ENCODE results near the gene DYNLT1. TPM values are rescaled to one million over a fixed set of nuclear protein-coding genes. Genes with fewer than 3 reads are reported as not detected.
"Not testable (repeated sequence)": the region's sequence is repeated elsewhere in the genome, so short reads cannot be mapped to it uniquely, and the experiment has no call there.

Gene DYNLT1
- total RNA-seq, 1 donor from 2014 or later: 118 TPM

DNA sequence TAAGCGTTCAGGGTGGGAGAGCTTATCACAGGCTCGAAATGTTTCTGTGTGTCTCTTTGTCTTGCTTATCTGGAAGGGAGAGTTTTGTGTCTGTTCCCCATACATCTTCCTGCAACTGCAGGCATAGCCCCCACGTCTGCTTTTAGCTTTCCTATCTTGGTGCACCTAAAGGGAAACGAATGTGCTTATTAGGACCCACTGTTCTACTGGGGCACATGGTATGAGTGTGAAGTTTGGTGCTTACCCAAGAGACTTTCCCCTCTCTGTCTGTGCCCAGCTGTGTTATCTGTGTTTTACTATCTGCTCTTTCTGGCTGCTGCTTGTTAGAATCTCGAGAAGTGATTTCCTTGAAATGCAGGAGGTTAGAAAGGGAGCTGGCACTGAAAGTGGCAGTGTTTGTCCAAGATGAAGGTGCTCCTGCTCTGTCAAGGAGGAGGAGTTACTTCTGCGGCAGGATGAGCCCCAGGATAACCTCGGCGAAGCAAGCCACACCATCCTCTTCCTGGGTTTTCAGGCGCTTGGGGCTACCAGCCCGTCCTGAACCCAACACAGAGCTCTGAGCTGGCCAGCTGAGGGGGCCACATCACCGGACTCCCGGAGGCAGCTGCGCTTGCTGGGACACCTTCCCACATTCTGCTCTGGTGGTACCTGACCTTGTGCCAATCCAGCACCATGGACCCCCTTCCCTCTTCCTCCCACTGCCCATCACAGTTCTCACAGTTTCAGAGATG, 23.4 kb downstream of the DYNLT1 start:
- Mint-ChIP-seq H3K27me3 (ENCODE audit: low read depth) (no peaks in the 10 kb centered on the region), H3K36me3 (ENCODE audit: low read depth) (peaks cover 46% of the 10 kb centered on the region), H3K27ac (ENCODE audit: unreplicated experiment) (peak overlapping the region; percentile 31), H3K9me3 (peaks cover 8% of the 10 kb centered on the region), H3K4me1 (no peaks in the 10 kb centered on the region), H3K4me3 (no peak overlapping the region)
- no peak for DNase-seq (ENCODE audit: low read depth, low spot score)
- TF ChIP-seq, protein P1, sequence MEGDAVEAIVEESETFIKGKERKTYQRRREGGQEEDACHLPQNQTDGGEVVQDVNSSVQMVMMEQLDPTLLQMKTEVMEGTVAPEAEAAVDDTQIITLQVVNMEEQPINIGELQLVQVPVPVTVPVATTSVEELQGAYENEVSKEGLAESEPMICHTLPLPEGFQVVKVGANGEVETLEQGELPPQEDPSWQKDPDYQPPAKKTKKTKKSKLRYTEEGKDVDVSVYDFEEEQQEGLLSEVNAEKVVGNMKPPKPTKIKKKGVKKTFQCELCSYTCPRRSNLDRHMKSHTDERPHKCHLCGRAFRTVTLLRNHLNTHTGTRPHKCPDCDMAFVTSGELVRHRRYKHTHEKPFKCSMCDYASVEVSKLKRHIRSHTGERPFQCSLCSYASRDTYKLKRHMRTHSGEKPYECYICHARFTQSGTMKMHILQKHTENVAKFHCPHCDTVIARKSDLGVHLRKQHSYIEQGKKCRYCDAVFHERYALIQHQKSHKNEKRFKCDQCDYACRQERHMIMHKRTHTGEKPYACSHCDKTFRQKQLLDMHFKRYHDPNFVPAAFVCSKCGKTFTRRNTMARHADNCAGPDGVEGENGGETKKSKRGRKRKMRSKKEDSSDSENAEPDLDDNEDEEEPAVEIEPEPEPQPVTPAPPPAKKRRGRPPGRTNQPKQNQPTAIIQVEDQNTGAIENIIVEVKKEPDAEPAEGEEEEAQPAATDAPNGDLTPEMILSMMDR (conservative IDR thresholded peaks at IDR 0.05): no peak

DNA sequence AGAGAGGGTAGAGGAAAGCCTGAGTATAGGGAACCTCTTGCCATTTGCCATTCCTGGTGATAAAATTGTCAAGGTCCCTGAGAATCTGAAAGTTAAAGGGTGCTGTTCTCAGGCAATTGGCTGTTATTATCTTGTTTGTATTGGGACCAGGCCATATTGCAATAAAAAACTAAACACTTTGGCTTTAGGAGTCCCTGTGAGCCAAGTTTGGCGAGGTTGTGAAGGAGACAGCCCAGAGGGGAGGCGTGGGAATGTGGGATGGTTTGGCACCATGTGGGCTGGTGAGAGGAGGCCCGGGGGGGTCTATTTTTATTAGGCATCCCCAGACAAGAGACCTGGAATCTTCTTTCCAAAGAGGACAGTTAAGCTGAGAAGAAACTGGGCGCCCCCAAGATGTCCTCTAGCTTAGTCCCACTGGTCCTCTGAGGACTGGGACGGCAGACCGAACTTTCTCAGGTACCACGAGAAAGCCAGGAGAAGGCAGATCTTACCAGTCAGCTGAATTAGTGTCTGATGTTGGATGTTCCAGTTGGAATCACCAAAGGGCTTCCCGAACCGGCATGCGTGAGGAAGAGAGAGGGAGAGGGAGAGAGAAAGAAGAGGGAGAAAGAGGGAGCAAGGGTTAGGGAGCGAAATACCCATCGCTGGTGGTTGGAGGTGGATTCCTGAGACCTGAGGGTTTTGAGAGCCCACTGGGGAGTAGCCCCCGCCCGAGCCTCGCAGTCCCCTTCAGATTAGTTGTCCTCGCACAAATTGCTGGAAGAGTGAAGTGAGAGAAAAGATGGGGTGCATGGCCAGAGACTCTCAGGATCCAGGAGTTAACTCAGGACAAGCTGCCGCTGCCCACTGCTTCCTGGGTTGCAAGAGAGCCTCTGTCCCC, 24.4 kb downstream of the DYNLT1 start:
- TF ChIP-seq, protein P1 (conservative IDR thresholded peaks at IDR 0.05): no peak
- Mint-ChIP-seq H3K4me3 (no peak overlapping the region), H3K9me3 (peaks cover 8% of the 10 kb centered on the region), H3K4me1 (no peaks in the 10 kb centered on the region), H3K27ac (ENCODE audit: unreplicated experiment) (peak overlapping the region; percentile 92), H3K36me3 (ENCODE audit: low read depth) (peaks cover 51% of the 10 kb centered on the region), H3K27me3 (ENCODE audit: low read depth) (no peaks in the 10 kb centered on the region)
- no peak for DNase-seq (ENCODE audit: low read depth, low spot score)

DNA sequence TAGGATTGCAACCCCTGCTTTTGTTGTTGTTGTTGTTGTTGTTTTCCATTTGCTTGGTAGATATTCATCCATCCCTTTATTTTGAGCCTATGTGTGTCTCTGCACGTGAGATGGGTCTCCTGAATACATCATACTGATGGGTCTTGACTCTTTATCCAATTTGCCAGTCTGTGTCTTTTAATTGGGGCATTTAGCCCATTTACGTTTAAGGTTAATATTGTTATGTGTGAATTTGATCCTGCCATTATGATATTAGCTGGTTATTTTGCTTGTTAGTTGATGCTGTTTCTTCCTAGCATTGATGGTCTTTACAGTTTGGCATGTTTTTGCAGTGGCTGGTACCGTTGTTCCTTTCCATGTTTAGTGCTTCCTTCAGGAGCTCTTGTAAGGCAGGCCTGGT, 26.3 kb downstream of the DYNLT1 start:
- H3K36me3 Mint-ChIP-seq (ENCODE audit: low read depth): peaks cover 61% of the 10 kb centered on the region
- not testable (repeated sequence) for H3K27me3 Mint-ChIP-seq (ENCODE audit: low read depth); H3K4me3 Mint-ChIP-seq; DNase-seq (ENCODE audit: low read depth, low spot score); H3K27ac Mint-ChIP-seq (ENCODE audit: unreplicated experiment); H3K4me1 Mint-ChIP-seq
- peaks cover 12% of the 10 kb centered on the region for H3K9me3 Mint-ChIP-seq

DNA sequence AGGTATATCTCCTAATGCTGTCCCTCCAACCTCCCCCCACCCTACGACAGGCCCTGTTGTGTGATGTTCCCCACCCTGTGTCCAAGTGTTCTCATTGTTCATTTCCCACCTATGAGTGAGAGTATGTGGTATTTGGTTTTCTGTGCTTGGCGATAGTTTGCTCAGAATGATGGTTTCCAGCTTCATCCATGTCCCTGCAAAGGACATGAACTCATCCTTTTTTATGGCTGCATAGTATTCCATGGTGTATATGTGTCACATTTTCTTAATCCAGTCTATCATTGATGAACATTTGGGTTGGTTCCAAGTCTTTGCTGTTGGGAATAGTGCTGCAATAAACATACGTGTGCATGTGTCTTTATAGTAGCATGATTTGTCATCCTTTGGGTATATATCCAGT, 29.9 kb downstream of the DYNLT1 start:
- not testable (repeated sequence) for H3K4me3 Mint-ChIP-seq; H3K4me1 Mint-ChIP-seq; DNase-seq (ENCODE audit: low read depth, low spot score); H3K27me3 Mint-ChIP-seq (ENCODE audit: low read depth); H3K27ac Mint-ChIP-seq (ENCODE audit: unreplicated experiment)
- Mint-ChIP-seq H3K36me3 (ENCODE audit: low read depth) (peaks cover 52% of the 10 kb centered on the region), H3K9me3 (peaks cover 12% of the 10 kb centered on the region)

DNA sequence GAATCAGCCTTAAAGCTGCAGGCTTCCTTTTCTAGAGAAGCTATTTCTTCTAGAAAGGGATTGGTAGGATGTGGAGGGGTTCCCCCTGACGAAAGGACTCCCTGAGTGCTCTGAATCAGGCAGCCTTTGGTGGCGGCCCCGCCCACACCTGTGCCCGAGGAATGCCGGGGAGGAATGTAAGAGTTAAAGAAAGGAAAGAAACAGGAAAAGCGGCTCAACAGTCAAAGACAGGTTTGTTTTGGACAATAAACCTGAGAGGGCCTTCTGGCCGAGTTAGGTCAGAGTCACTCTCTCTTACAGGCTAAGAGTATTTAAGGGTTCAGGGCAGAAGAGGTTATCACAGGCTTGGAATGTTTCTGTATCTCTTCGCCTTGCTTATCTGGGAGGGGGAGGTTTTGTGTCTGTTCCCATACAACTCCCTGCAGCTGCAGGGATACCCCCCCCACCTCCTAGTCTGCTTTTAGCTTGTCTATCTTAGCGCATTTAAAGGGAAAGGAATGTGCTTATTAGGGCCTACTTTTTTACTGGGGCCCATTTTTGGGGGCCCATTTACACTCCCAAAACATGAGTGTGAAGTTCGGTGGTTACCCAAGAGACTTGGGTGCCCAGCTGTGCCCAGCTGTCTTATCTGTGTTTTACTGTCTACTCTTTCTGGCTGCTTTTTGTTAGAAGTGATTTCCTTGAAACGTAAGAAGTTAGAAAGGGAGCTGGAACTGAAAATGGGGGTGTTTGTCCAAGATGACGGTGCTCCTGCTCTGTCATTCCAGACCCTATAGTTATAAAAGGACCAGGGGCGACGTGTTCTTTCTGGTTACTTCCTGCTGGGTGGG, 32.8 kb downstream of the DYNLT1 start:
- Mint-ChIP-seq H3K9me3 (peaks cover 3% of the 10 kb centered on the region), H3K4me3 (no peak overlapping the region), H3K4me1 (no peaks in the 10 kb centered on the region), H3K27me3 (ENCODE audit: low read depth) (no peaks in the 10 kb centered on the region), H3K27ac (ENCODE audit: unreplicated experiment) (no peak overlapping the region), H3K36me3 (ENCODE audit: low read depth) (peaks cover 29% of the 10 kb centered on the region)
- DNase-seq (ENCODE audit: low read depth, low spot score): no peak
- TF ChIP-seq, protein P1 (conservative IDR thresholded peaks at IDR 0.05): no peak

DNA sequence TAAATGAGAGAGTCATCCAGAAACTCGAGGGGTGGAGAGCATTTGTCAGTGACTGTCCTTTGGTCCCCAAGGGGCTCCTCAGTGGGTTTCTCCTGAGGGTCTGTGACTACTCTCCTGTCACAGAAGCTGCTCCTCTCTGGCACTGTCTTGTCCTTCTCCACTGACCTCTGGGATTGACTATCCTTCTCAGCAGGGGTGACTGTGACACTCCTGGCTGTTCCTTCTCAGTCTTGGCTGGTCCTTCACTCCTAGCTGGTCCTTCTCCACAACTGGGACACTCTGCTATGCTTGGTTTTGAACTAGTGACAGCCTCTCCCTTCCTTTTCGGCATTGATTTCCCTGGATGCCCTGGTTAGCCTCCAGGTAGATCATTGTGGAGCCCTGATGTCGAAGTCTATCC, 33.5 kb downstream of the DYNLT1 start:
- no peak overlapping the region for H3K27ac Mint-ChIP-seq (ENCODE audit: unreplicated experiment)
- no peak overlapping the region for H3K4me3 Mint-ChIP-seq
- DNase-seq (ENCODE audit: low read depth, low spot score): no peak
- H3K9me3 Mint-ChIP-seq: peaks cover 3% of the 10 kb centered on the region
- no peaks in the 10 kb centered on the region for H3K27me3 Mint-ChIP-seq (ENCODE audit: low read depth)
- TF ChIP-seq, protein P1 (conservative IDR thresholded peaks at IDR 0.05): no peak
- no peaks in the 10 kb centered on the region for H3K4me1 Mint-ChIP-seq
- H3K36me3 Mint-ChIP-seq (ENCODE audit: low read depth): peaks cover 22% of the 10 kb centered on the region

Data from neural crest cell (in vitro differentiated cells).